HG02763 (cell line): ENCODE measurements around the gene EMB.
"Not testable (repeated sequence)": the region's sequence is repeated elsewhere in the genome, so short reads cannot be mapped to it uniquely, and the experiment has no call there.

Experiments
- ATAC-seq: cut with Tn5 transposase; IDR thresholded peaks from one replicate; pipeline ENCODE4 v1.9.1; 2021; ENCODE audit warnings: mild to moderate bottlenecking, moderate library complexity; ENCODE audit not compliant: unreplicated experiment

EMB gene, protein sequence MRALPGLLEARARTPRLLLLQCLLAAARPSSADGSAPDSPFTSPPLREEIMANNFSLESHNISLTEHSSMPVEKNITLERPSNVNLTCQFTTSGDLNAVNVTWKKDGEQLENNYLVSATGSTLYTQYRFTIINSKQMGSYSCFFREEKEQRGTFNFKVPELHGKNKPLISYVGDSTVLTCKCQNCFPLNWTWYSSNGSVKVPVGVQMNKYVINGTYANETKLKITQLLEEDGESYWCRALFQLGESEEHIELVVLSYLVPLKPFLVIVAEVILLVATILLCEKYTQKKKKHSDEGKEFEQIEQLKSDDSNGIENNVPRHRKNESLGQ

DNA sequence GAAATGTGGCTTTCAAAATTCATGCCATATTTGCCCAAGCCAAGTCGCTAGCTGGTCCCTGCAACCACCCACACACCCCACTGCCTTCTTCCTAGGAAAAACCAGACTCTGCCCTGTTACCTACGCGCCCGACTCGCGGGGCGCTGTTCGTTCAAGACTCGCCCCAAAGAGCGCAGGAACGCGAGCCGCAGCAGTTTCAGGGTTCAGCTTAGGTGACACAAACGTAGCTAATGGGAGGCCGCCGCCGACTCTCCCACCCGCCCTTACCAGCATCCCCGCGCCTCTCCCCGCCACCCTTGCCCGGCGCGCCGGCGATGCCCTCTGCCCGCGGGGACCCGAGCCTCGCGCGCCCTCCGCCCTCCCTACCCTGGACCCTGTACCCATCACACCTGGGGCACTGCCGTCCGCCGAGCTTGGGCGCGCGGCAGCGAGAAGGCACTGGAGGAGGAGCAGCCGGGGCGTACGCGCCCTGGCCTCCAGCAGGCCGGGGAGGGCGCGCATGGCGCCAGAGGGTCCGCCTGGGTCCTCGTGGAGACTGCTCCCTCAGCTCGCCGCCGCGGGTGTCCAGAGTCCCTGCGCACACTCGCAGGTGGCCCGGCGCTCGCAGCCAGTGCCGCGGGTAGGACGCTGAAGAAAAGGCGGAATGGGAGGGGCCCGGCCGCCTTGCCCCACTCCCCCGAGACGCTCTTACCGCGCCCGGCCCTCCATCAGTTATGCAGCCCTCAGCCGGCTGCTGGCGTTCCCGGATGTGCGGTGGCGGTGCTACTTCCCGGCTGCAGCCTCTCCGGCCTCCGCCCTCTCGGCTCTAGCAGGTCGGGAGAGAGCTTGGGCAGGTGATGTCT lies at the start of gene EMB:
TSS of gene EMB (minus strand) at position 638 of the 842 bp plus-strand sequence. CDS start at position 501, 137 bp downstream.
- peak; percentile 66 for ATAC-seq

DNA sequence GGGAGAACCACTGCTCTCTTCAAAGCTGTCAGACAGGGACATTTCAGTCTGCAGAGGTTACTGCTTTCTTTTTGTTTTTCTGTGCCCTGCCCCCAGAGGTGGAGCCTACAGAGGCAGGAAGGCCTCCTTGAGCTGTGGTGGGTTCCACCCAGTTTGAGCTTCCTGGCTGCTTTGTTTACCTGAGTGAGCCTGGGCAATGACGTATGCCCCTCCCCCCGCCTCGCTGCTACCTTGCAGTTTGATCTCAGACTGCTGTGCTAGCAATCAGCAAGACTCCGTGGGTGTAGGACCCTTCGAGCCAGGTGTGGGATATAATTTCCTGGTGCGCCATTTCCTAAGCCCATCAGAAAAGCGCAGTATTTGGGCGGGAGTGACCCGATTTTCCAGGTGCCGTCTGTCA lies 48.4 kb upstream of the EMB start:
- not testable (repeated sequence) for ATAC-seq

DNA sequence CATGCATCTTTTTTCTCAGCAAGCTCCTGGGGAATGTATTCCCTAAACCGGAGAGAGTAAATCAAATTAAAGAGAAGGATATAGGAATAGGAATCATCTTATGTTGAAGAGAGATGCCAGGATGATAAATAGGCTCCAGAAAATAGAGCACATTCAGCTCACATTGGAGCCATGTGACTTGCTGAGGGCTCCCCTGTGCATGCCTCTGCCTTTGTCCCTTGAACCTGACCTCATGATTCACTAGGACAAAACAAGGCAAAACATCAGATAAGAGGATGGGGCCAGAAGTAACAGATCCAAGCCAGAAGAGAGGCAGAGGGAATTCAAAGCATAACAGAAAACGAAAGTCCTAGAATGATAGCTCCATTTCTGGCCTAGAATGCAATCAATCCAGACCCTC lies 37.7 kb upstream of the EMB start:
- not testable (repeated sequence) for ATAC-seq

DNA sequence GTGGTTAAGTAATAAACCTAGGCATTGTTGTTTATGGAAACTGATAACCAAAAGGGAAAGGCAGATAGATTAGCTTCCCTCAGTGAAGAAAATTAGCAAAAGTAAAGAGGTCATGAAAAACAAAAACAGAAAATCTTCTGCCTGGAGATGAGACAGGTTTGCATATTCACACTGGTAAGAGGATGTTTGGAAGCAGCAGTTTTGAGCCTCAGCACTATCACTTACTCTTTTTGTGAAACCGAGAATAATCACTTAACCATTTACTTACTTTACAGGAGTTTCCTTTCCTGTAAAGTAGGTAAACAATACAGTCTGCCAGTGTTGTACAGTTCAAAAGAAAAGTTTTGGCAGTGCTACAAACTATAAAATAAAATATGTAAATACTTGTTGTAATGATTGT lies 35.5 kb upstream of the EMB start:
- peak; percentile 98 for ATAC-seq

DNA sequence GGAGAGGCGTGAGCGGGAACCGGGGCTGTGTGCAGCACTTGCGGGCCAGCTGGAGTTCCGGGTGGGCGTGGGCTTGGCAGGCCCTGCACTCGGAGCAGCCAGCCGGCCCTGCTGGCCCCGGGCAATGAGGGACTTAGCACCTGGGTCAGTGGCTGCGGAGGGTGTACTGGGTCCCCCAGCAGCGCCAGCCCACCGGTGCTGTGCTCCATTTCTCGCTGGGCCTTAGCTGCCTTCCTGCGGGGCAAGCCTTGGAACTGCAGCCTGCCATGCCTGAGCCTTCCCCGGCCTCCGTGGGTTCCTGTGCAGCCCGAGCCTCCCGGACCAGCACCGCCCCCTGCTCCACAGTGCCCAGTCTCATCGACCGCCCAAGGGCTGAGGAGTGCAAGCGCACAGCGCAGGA lies 23.9 kb upstream of the EMB start:
- not testable (repeated sequence) for ATAC-seq

DNA sequence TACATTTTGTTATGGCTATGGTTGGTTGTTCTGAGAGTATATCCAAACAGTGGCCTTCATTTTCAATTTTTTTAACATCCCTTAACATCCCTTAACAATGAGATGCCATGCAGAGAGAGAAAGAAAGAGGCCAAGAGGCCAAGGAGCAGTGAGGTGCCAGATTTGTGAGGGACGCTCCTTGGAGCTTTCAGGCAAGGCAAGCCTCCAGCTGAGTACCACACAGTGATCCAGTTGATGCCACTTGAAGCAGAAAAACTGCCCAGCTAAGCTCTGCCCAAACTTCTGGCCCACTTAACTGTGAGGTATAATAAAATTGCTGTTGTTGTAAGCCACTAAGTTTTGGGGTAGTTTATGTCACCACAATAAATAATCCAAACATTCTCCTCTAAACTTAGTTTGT lies 22.6 kb upstream of the EMB start:
- no peak for ATAC-seq

DNA sequence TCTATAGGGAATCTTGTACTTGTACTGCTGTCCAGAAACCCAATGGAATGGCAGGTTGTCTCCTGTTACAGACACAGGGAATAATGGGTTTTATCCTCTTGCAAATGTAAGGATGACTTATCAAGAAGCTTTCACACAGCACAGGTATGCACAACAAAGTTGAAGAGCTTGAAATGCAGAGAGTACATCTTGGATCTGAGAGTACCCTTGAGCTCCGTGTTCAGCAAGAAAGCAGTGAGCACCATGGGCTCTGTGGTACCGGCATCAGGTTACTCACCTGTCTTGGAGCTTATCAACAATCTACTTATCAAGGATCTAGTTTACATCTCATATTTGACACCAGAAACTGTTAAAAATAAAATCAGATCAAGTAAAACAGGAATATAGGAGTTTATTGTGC lies 22.0 kb upstream of the EMB start:
- no peak for ATAC-seq

DNA sequence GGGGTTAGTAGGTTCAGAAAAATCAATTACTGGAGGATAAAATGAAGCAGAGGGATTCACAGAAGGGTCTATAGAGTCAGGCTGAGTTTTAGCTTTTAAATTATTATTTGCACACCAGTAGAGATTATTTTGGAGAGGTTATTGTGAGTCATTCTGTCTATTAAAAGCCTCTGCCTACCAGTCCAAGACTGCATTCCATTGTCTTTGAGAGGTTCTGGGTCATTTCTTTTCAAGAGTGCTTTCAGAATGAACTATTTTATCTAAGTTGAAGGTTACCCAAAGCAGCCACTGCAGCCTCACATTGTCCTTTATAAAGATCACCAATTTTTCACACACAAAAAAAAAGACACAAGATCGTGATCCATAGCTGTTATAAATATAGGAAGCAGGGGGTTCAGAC lies 21.5 kb upstream of the EMB start:
- ATAC-seq: not testable (repeated sequence)

DNA sequence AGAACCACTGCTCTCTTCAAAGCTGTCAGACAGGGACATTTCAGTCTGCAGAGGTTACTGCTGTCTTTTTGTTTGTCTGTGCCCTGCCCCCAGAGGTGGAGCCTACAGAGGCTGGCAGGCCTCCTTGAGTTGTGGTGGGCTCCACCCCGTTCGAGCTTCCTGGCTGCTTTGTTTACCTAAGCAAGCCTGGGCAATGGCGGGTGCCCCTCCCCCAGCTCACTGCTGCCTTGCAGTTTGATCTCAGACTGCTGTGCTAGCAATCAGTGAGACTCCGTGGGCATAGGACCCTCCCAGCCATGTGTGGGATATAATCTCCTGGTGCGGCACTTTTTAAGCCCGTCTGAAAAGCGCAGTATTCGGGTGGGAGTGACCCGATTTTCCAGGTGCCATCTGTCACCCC lies 17.3 kb upstream of the EMB start:
- not testable (repeated sequence) for ATAC-seq

DNA sequence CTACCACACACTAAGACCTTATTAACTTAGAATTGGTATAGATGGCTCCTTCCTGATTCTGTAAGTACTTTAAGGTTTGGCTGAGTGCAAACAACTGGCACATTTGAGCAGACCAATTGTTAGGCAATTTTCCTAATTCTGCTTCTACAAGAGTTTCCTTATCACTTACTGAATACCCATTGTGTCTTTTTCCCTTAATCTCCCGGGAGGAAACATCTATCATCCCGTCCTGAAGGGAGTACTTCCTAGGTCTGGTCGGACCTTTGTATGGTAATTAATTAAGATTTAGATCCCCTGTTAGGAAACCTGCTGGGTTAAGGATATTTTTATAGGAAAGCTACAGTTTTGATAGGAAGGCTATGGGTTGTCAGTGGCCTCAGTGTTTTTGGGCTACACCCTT lies 8.2 kb upstream of the EMB start:
- not testable (repeated sequence) for ATAC-seq

DNA sequence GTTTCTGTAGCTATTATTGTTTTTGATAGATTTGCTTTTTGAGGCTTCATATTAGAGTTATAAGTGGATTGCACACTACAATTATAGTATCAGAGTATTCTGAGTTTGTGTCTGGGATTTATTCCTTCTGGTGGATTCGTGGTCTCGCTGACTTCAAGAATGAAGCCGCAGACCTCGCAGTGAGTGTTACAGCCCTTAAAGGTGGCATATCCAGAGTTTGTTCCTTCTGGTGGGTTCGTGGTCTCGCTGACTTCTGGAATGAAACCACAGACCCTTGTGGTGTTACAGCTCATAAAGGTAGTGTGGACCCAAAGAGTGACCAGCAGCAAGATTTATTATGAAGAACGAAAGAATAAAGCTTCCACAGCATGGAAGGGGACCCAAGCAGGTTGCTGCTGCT lies 6.9 kb upstream of the EMB start:
- ATAC-seq: no peak

DNA sequence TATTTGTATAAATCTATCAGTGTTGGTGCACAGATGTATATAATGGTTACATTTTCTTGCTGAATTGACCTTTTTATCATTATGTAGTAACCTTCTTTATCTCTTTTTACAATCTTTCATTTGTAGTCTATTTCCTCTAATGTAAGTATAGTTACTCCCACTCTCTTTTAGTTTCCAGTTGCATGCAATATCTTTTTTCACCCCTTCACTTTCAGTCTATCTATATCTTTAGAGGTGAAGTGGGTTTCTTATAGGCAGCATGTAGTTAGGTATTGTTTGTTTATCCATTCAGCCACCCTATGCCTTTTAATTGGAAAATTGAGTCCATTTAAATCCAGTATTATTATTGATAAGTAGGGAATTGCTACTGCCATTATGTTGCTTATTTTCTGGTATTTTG lies 6.1 kb upstream of the EMB start:
- ATAC-seq: no peak

DNA sequence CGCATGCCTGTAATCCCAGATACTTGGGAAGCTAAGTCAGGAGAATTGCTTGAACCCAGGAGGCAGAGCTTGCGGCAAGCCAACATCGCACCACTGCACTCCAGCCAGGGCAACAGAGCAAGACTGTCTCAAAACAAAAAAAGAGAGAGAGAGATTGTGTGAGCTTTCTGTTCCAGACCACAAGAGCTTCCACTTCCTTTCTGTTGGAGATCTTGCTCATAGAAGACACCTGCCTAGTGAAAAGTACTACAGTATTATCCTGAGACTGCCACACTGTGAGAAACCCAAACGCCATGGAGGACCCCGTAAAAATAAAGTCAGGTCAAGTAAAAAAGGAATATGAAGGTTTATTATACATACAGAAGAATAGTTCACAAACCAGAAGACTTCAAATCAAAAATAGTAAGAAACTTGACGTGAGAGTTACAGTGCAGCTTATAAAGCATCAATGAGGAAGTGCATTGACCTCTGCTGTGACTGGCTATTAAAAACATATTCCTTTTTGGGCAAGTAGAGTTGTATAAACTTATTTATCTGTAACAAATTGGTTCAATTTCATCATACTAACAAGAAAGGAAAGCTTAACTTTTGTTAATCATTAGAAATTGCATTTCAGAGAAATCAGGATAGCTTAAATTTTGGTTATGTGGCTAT lies 4.3 kb upstream of the EMB start:
- ATAC-seq: peak; percentile 68

DNA sequence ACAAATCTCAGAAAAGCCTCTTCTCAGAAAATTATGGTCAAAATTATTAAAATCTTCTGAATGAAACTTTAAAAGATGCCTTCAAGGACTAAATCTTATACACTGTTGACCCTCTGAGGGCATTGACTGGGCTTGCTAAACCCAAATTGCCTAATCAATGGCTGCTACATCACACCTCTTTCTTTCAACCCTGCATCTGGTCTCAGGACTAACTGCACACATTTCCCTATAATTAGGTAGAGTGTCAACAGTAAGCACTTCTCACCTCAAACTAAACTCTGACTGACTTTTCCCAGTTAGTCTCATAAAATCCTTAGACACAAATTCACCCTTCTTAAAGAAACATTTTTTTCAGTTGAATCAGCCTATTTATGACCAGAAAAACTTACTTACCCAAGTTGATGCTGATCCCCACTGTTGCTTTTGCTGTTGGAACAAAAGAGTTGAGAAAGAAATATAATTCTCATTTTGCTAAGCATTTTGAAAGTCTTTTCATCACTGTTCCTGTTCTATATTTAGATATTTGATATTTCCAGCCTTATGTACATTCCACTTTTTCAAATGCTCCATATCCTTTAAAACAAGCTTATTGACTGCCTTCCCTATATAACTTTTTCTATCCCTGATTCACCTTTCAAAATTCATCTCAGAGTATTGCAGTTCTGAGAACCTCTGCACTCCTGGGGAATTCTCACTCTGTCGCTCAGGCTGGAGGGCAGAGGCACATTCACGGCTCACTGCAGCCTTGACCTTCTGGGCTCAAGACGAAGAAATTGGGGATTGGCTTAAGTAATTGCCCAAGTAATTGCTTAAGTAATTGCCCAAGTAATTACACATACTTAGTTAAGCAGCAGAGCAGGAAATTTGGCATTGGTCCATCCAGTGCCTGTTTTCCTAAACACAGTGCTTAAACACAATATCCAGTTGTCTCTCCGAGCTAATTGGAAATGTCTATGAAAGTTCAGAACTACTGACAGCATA lies 1.8 kb upstream of the EMB start:
- not testable (repeated sequence) for ATAC-seq

DNA sequence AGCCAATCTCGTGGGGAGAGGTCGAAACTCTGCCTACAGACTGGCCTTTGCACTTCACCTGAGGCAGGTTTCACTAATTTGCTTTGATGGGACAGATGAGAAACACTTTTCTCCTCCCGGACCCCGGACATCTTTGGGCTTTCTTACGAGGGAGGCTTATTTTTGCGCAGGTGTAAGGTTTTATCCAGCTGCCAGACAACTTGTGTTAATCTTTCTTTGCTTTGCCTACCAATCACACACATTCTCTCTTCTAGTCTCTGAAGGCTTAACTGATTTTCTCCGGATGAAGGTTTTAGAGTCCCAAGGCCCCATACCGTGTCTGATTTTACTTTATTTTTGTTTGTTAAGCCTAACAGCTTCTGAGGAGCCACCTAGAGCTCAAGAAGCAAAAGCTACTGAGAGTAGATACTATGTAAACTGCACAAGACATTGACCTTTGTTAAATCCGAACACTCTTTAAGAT lies 436 bp upstream of the EMB start:
- ATAC-seq: no peak

DNA sequence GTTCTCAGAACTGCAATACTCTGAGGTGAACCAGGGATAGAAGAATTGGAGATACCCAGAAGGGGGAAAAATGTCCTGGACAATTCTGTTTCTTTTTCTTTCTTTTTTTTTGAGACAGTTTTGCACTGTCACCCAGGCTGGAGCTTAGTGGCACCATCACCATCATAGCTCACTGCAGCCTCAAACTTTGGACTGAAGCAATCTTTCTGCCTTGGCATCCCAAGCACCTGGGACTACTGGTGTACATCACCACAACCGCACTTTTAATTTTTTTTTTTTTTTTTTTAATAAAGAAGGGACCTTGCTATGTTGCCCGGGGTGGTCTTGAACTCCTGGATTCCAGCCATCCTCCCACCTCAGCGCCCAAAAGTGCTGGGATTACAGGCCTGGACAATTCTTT lies 1.9 kb downstream of the EMB start:
- no peak for ATAC-seq

DNA sequence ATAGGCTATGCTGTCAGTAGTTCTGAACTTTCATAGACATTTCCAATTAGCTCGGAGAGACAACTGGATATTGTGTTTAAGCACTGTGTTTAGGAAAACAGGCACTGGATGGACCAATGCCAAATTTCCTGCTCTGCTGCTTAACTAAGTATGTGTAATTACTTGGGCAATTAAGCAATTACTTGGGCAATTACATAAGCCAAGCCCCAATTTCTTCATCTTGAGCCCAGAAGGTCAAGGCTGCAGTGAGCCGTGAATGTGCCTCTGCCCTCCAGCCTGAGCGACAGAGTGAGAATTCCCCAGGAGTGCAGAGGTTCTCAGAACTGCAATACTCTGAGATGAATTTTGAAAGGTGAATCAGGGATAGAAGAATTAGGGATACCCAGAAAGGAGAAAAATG lies 3.0 kb downstream of the EMB start:
- not testable (repeated sequence) for ATAC-seq

DNA sequence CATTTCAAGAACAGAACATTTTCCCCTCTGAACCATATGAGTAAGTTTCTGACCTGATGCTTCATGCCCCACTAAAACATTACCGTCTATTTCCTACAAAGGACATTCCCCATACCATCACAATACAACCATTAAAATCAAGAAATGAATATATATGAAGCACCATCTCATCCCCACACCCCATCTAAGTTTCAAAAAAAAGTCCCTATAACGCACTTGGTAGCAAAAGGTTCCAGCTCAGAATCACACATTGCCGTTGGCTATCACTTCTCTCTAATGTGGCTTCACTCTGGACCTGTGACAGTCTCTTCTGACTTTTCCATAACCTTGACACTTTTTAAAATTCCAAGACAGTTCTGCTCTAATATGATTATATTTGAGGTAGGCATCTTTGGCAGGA lies 5.9 kb downstream of the EMB start:
- no peak for ATAC-seq

DNA sequence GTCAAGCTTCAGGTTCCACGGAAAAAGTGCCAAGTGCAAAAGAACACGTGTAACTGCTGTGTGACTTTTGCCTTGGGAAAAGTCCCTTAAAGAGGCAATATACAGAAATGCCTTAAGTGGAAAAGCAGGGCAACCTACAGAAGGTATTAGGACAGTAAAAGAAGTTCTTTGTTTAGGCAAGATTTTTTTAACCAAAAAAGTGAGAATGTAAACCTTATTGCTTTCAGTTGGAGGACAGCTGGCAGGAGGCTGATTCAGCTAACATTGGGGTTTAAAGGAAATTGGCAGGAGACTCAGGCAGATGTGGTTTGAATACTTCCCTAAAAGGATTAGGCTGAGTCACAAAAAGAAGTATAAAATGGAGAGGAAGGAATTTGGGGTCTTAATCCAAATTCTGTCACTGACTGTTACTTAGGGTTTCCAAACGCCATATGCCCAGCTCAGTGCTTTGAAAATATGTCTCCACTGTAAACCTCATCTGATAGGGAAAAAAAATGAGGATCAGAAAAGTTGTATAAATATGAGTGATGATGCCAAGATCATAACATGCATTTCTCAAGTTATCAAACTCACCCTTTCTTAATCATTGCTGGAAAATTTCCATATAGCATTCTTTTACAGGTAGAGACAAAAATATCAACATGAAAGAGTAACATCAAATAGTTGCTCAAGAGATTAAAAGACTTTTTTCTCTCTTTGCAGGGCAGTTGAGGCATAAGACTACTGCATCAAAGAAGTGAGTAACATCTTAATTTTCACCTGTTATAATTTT lies 9.8 kb downstream of the EMB start:
- ATAC-seq: not testable (repeated sequence)
